T-helper 17 cell (primary cell): ENCODE results near the gene PRPF6. TPM values are rescaled to one million over a fixed set of nuclear protein-coding genes. Genes with fewer than 3 reads are reported as not detected.
"Not testable (repeated sequence)": the region's sequence is repeated elsewhere in the genome, so short reads cannot be mapped to it uniquely, and the experiment has no call there.

Experiments
- ATAC-seq: fragments of 150-1000 bp; cut with Tn5 transposase; 2 replicates; pipeline ENCODE4 v1.10.0; 2021; ENCODE audit warnings: mild to moderate bottlenecking, moderate library complexity
- DNase-seq, 3 donors: peaks; one replicate each; pipeline versions ENCODE4 v3.0.0 to v3.0.0-alpha.2; 2020 to 2021
- H3K9me3 ChIP-seq: one replicate; pipeline ENCODE4 v1.7.0; 2013; ENCODE audit warnings: low read length, mild to moderate bottlenecking; ENCODE audit not compliant: control insufficient read depth, poor library complexity, severe bottlenecking
- H3K27ac Mint-ChIP-seq: one replicate; pipeline ENCODE4 v1.8.0; 2022; ENCODE audit warnings: mild to moderate bottlenecking, moderate library complexity, mixed read lengths
- H3K27me3 Mint-ChIP-seq: one replicate; pipeline ENCODE4 v1.8.0; 2022; ENCODE audit warnings: mixed read lengths
- H3K36me3 Mint-ChIP-seq: one replicate; pipeline ENCODE4 v1.8.0; 2022; ENCODE audit warnings: low read depth, mixed read lengths
- H3K4me1 Mint-ChIP-seq: one replicate; pipeline ENCODE4 v1.8.0; 2022; ENCODE audit warnings: mild to moderate bottlenecking, mixed read lengths
- H3K4me3 Mint-ChIP-seq: one replicate; pipeline ENCODE4 v1.8.0; 2022; ENCODE audit warnings: mild to moderate bottlenecking, moderate library complexity, mixed read lengths
- total RNA-seq, 4 donors: library from RNA in 2 of 4; stranded (reverse) in 2 of 4; gene quantifications; one replicate each; pipeline ENCODE4 v1.2.3 and lab custom pipeline; 2022 to 2026

Gene PRPF6
- total RNA-seq, 2 donors from 2014 or later = 63.8 to 64.9 TPM

DNA sequence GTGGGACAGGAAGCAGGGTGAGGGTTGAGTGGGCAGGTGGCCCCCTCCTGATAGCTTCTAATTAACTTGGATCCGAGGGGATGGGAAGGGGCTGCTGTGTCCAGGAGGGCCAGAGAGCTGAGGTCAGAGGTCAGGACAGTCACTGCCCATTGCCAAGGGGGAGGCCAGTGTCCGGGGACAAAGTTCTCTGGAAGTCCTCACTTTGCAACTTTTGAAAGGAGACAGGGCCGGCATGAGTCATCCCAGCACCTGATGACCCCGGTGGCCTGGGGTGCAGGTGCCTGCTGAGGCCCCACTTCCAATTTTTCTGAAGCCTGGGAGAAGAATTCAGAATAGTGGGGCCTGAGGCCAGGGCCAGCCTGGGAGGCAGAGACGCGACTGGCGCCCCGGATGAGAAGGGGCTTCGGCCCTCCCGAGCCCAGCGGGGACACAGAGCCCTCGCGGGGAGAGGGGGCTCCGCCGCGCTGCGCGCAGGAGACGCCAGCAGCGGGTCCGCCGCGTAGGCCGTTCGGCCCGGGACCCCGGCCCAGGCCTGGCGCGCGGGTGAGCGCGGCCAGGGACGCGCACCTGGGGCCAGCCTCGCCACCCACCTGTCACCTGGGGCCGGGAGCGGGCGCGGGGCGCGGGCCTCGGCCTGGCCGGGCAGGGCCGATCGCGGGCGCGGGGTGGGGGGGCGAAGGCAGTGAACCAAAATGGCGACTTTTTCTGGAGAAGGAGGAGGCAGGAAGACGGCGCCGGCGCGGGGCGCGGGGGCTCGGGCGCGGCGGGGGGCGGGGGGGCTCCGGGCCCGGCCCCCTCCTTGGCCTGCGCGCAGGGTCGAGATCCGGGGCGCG is 11.8 kb upstream of the PRPF6 start:
- H3K27me3 Mint-ChIP-seq = no peaks in the 10 kb centered on the region
- peak; percentile 8 to 35 (median 33) for DNase-seq
- peak overlapping the region; percentile 92 for H3K4me3 Mint-ChIP-seq
- peak overlapping the region; percentile 89 for H3K27ac Mint-ChIP-seq
- peaks cover 4% of the 10 kb centered on the region for H3K36me3 Mint-ChIP-seq
- H3K9me3 ChIP-seq = no peaks in the 10 kb centered on the region
- peak; percentile 47 for ATAC-seq
- peaks cover 22% of the 10 kb centered on the region for H3K4me1 Mint-ChIP-seq

GRCh38 chr20:63969838-63970713 is 10.9 kb upstream of the PRPF6 start, which contains the start of gene ZNF512B:
TSS of gene ZNF512B (minus strand) at chr20:63969930. CDS start at chr20:63967950, 1,980 bp downstream.
- Mint-ChIP-seq H3K4me3 (peak within 1 kb of the TSS; percentile 92), H3K27me3 (no peaks in the 10 kb centered on the region), H3K27ac (peak within 1 kb of the TSS; percentile 89), H3K4me1 (peaks cover 22% of the 10 kb centered on the region), H3K36me3 (peaks cover 4% of the 10 kb centered on the region)
- peak; percentile 68 for ATAC-seq
- H3K9me3 ChIP-seq = no peaks in the 10 kb centered on the region
- peak; percentile 40 to 58 (median 54) for DNase-seq

GRCh38 chr20:63970714-63971431 is 10.1 kb upstream of the PRPF6 start:
- ATAC-seq (no peak), DNase-seq (no peak)
- Mint-ChIP-seq H3K4me3 (peak overlapping the region; percentile 75), H3K4me1 (peaks cover 23% of the 10 kb centered on the region), H3K27ac (peak overlapping the region; percentile 24), H3K27me3 (no peaks in the 10 kb centered on the region), H3K36me3 (peaks cover 4% of the 10 kb centered on the region)
- H3K9me3 ChIP-seq = no peaks in the 10 kb centered on the region

GRCh38 chr20:63971960-63972311 is 9.0 kb upstream of the PRPF6 start:
- not testable (repeated sequence) for ATAC-seq, DNase-seq, H3K36me3 Mint-ChIP-seq, H3K27me3 Mint-ChIP-seq, H3K4me3 Mint-ChIP-seq, H3K9me3 ChIP-seq, H3K27ac Mint-ChIP-seq
- peaks cover 32% of the 10 kb centered on the region for H3K4me1 Mint-ChIP-seq

DNA sequence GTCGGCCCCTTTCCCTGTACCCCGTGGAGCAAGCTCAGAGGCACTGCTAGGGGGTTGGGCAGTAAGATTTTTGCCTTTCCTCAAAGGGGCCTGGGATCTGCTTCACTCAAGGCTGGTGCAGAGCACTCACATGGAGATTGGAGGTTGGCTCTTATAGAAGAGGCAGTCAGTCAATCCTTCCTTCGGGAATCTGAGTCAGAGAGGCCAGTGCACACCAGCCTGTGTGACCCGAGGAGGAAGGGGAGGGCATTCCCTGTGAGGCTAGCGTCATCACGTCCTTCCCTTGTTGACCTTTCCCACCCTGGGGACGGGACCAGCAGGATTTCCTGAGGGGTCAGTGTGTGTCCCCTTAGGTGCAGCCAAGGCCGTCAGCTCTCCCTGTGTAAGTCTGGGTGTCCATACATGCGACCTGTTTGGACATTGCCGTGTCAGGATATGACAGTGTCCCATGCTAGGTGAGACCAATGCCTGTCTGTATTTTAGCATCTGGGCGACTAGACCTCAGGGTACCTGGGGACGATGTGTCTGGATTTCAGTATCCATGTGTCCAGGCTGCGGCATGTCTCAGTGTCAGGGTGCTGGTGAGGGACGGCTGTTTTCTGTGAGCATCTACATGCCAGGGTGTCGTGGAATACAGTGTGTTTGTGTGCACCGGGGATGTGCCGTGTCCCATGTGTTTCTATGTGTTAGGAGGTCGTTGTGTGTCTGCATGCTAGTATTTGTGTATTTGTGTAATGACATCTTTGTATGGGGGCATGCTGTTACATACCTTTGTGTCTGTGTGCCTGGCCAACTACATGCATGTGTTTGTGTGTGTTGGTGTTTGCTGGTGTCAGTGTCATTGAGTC is 8.4 kb upstream of the PRPF6 start:
- peak overlapping the region; percentile 39 for H3K27ac Mint-ChIP-seq
- DNase-seq (no peak), ATAC-seq (no peak)
- H3K27me3 Mint-ChIP-seq = no peaks in the 10 kb centered on the region
- H3K4me1 Mint-ChIP-seq = peaks cover 35% of the 10 kb centered on the region
- peaks cover 9% of the 10 kb centered on the region for H3K36me3 Mint-ChIP-seq
- H3K9me3 ChIP-seq = no peaks in the 10 kb centered on the region
- no peak overlapping the region for H3K4me3 Mint-ChIP-seq

DNA sequence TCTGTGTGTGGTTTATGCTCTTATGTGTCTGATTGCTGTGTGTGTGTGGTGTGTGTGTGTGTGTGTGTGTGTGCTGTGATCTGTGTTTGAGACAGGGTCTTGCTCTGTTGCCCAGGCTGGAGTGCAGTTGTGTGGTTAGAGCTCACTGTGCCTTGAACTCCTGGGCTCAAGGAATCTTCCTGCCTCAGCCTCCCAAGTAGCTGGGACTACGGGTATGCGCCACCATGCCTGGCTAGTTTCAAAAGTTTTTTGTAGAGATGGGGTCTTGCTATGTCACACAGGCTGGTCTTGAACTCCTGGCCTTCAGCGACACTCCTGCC is 7.8 kb upstream of the PRPF6 start:
- Mint-ChIP-seq H3K4me3 (peak overlapping the region; percentile 31), H3K36me3 (peaks cover 9% of the 10 kb centered on the region), H3K27me3 (no peaks in the 10 kb centered on the region), H3K4me1 (peaks cover 40% of the 10 kb centered on the region), H3K27ac (peak overlapping the region; percentile 39)
- ATAC-seq = no peak
- no peak for DNase-seq
- no peaks in the 10 kb centered on the region for H3K9me3 ChIP-seq

DNA sequence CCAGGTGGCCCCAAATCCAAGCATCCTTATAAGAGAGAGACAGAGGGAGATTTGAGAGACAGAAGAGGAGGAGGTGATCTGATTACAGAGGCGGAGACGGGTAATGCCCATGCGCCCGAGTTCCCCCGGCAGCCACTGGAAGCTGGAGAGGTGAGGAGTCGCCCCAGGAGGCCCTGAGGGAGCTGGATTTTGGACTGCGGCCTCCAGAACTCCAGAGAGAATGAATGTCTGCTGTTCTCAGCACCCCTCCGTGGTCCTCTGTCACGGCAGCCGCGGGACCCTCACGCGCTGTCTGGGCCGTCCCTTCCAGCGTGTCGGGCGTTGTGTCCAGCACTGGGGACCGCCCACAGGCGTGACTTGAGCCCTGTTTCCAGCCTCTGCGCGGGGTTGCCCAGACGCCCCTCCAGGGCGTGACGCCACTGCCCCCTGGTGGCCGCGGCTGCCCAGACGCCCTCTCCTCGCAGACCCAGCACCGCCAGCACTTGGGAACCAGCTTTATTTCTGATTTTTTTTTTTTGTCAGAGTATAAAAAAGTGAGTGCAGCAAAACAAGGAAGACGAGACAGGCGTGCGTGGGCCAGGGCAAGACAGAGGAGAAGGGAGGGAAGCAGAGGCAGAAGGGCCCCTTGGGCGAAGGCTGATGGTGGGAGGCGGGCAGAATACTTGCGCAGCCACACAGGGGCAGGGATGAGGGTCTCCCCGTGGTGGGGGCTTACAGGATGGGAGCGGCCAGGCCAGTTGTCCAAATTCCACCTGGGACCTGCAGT is 7.1 kb upstream of the PRPF6 start:
- Mint-ChIP-seq H3K4me1 (peaks cover 40% of the 10 kb centered on the region), H3K27me3 (no peaks in the 10 kb centered on the region), H3K4me3 (peak overlapping the region; percentile 31), H3K36me3 (peaks cover 9% of the 10 kb centered on the region), H3K27ac (peak overlapping the region; percentile 39)
- H3K9me3 ChIP-seq = no peaks in the 10 kb centered on the region
- peak; percentile 67 to 83 (median 81) for DNase-seq
- ATAC-seq = peak; percentile 68

- ATAC-seq = no peak
- no peaks in the 10 kb centered on the region for H3K27me3 Mint-ChIP-seq
- peaks cover 9% of the 10 kb centered on the region for H3K36me3 Mint-ChIP-seq
- DNase-seq = no peak
- H3K4me3 Mint-ChIP-seq = no peak overlapping the region
- peak overlapping the region; percentile 39 for H3K27ac Mint-ChIP-seq
- H3K9me3 ChIP-seq = no peaks in the 10 kb centered on the region
- H3K4me1 Mint-ChIP-seq = peaks cover 37% of the 10 kb centered on the region
These were observed 6.3 kb upstream of the PRPF6 start for GRCh38 chr20:63974402-63975200.

DNA sequence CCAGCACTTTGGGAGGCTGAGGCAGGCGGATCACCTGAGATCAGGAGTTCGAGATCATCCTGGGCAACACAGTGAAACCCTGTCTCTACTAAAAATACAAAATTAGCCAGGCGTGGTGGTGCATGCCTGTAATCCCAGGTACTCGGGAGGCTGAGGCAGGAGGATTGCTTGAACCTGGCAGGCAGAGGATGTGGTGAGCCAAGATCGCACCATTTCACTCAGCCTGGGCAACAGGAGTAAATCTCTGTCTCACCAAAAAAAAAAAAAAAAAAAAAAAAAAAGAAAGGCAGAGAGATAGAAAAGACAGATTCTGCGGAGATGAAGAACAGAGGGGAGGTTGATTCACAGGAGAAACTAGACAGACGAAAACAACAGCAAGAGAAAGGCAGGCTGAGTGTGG is 4.4 kb upstream of the PRPF6 start:
- H3K27me3 Mint-ChIP-seq, ATAC-seq, H3K9me3 ChIP-seq, DNase-seq: not testable (repeated sequence)
- peak overlapping the region; percentile 76 for H3K4me3 Mint-ChIP-seq
- H3K27ac Mint-ChIP-seq = peak overlapping the region; percentile 84
- H3K4me1 Mint-ChIP-seq = peaks cover 46% of the 10 kb centered on the region
- H3K36me3 Mint-ChIP-seq = peaks cover 11% of the 10 kb centered on the region

DNA sequence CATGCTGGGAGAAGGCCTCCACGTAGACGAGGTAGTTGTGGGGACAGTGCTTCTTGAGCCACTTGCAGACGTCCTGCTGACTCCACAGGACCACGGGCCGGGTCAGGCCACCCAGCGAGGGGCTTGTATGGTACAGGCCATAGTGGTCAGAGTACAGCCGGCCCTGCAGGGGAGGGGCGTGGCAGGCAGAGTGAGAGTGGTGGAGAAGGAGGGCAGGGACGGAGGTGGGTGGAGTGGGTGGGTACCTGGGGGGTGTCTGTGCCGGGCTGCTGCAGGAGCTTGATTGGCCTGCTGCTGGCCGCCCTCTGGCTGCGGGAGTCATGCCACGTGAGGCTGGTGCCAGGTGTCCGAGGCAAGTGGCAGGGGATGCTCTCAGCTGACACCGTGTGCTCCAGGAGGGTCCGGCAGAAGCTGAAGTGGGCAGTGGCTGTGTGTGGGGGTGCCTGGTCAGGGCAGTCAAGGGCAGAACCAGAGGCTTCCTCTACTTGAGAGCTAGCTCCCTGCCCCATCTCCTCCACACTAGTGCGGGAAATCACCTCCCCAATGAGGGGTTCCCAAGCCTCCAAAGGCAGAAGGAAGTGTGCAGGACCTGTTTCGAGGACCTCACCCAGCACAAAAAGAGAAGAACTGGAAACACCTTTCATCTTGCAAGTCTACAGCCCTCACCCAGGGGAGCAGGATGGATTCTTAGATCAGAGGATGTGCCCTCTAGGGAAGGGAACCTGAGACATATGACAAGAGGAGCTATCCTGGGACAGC is 3.8 kb upstream of the PRPF6 start:
- H3K4me3 Mint-ChIP-seq = peak overlapping the region; percentile 96
- peaks cover 11% of the 10 kb centered on the region for H3K36me3 Mint-ChIP-seq
- peaks cover 50% of the 10 kb centered on the region for H3K4me1 Mint-ChIP-seq
- H3K27me3 Mint-ChIP-seq = no peaks in the 10 kb centered on the region
- peak overlapping the region; percentile 84 for H3K27ac Mint-ChIP-seq
- ATAC-seq (no peak), DNase-seq (no peak)
- no peaks in the 10 kb centered on the region for H3K9me3 ChIP-seq
